Activated CD8-positive, alpha-beta memory T cell treated with anti-CD3 and anti-CD28 coated beads for 1 hour (primary cell): ENCODE results near the gene FOXO3.
"Not testable (repeated sequence)": the region's sequence is repeated elsewhere in the genome, so short reads cannot be mapped to it uniquely, and the experiment has no call there.

Source experiments
- DNase-seq, 2 donors: peaks; one replicate each; pipeline ENCODE4 v3.0.0-alpha.2; 2020; ENCODE audit warnings: low read depth in 1 of 2; ENCODE audit errors: extremely low read depth in 1 of 2

FOXO3 gene

DNA sequence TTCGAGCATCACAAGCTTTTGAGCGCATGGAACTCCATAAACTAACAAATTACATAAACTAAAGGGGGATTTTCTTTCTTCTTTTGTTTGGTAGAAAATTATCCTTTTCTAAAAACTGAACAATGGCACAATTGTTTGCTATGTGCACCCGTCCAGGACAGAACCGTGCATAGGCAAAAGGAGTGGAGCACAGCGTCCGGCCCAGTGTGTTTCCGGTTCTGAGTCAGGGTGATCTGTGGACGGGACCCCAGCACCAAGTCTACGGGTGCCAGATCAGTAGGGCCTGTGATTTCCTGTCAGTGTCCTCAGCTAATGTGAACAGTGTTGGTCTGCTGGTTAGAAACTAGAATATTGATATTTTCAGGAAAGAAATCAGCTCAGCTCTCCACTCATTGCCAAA lies 119.6 kb downstream of the FOXO3 start:
- not testable (repeated sequence) for DNase-seq

GRCh38 chr6:108681721-108682120 lies 121.0 kb downstream of the FOXO3 start:
- not testable (repeated sequence) for DNase-seq

DNA sequence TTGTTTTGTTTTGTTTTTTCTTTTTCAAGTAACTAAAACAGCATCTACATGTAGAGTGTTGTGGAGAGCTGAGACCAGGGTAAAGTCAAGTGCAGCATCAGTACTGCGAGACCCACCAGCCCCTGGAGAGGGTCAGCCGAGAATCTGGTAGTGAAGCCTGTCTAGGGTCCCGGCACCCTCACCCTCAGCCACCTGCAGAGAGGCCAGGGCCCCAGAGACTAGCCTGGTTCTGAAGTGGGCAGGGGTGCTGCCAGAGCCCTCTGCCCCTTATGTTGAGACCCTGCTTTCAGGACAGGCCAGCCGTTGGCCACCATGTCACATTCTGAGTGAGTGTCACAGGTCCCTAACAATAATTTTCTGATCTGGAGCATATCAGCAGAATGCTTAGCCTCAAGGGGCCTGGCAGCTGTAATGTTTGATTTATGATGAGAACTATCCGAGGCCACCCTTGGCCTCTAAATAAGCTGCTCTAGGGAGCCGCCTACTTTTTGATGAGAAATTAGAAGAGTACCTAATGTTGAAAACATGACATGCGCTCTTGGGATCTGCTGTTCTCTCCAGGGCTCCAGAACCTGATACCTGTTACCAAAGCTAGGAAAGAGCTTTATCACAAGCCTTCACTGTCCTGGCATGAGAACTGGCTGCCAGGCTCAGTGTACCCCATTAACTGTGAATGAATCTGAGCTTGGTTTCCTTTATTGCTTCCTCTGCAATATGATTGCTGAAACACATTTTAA lies 121.8 kb downstream of the FOXO3 start:
- DNase-seq: not testable (repeated sequence)

DNA sequence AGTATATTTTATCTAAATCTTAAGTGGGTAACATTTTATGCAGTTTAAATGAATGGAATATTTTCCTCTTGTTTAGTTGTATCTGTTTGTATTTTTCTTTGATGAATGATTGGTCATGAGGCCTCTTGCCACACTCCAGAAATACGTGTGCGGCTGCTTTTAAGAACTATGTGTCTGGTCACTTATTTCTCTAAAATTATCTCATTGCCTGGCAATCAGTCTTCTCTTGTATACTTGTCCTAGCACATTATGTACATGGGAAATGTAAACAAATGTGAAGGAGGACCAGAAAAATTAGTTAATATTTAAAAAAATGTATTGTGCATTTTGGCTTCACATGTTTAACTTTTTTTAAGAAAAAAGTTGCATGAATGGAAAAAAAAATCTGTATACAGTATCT lies 123.3 kb downstream of the FOXO3 start:
- DNase-seq: not testable (repeated sequence)

GRCh38 chr6:108684771-108685329 lies 124.1 kb downstream of the FOXO3 start:
- no peak for DNase-seq

GRCh38 chr6:108685970-108686369 lies 125.3 kb downstream of the FOXO3 start:
- DNase-seq: no peak

- DNase-seq: no peak
These were observed 126.2 kb downstream of the FOXO3 start for GRCh38 chr6:108686896-108687295.

DNA sequence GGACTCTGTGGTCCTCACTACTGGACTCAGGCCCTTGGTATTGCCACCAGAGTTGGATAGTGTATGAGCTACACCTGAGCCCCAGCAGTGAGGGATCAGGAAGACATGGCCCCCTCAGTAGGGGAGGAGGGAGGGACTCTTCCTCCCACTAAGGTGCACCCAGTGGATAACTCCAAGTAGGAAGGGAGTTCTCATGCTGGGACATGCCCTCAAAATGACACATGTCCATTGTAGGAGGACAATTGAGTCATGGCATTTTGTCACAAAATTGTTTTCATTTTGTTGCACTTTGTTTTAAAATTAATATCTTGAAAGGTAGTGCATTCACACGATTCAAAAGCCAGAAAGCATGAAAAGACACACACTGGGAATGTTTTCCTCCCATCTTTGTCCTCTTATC lies 127.2 kb downstream of the FOXO3 start:
- DNase-seq: no peak

- no peak for DNase-seq
These were observed 128.8 kb downstream of the FOXO3 start for GRCh38 chr6:108689272-108690161.

DNA sequence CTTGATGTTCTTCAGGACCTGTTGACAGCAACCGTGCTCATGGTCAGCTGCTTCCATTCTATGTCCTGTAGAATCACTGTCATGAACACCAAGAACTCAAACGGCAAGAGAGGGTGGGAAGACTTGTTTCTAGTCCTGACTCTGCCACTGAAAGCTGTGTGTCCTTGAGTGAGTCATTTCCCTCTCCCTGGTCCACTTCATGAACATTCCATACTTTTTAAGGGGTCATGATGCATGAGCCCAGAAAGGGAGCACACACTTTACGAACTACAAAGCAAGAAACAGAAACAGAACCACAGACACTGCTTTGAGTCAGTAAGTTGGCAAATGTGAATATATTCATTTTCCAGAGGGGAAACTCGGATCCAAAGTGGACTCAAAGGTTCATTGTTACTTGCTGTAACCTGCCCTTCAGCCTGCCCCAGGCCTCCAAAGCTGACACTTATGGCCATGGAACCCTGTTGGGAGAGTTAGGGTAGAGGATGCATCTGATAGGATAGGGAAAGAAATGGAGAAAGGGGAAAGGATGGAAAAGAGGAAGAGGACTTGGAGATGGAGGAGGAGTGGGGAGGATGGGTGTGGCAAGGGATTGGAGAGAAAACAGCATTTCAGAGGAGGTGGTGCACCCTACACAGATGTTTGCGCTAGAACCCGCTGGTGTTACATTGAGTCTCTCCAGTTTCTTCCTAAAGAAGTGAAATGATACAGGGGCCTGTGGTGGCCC lies 129.8 kb downstream of the FOXO3 start:
- no peak for DNase-seq

- no peak for DNase-seq
These were observed 132.9 kb downstream of the FOXO3 start for GRCh38 chr6:108693430-108694154.

DNA sequence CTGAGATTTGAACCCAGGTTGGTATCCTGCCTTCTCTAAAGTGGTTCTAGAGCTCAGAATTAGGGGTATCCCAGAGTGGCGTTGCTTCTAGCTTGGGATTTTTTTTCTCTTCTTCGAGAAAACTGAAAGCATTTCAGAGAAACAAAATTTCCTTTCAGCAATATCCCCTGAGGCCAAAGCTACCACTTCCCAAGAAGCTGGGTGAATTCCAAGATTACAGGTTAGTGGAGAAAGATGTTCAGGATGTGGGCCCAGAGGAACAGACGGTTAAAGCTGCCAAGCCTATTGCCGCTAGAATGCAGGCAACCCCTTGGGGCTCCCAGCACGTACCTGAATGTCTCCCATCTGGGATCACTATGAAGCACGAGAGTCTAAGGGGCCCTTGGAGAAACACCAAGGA lies 134.1 kb downstream of the FOXO3 start:
- no peak for DNase-seq

GRCh38 chr6:108697561-108698161 lies 136.9 kb downstream of the FOXO3 start:
- no peak for DNase-seq

DNA sequence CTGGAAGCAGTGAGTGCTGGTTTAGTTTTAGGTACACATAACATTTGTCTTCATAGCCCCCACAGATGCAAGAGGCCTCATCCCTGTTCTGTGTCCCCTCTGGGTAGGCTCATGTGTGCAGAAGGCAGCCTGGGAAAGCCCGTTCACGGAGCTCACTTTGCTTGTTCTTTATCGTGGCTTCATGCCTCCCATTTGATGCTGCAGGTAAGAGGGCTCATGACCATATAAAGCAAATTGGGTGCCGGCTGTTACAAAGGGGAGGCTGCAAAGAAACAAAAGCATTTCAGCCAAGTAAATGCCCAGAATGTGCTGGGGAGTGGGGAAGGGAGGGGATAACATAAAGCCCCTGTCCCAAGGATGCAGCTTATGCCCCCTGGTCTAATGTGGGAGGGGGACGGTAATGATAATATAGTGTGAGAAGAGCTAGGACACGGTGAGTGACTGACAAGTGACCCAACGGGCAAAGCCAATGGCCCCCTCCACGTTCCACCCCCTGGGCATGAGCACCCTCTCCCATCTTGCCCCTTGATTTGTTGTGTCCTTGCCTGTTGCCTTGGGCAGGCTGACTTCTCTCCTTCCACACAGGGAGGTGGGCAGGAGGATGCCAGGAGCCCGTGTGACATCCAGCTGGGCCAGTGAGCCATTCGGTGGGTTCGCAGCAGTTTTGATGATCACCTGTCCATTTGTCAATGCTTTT lies 138.0 kb downstream of the FOXO3 start:
- DNase-seq: no peak

- DNase-seq: no peak
These were observed 138.7 kb downstream of the FOXO3 start for GRCh38 chr6:108699290-108700041.

DNA sequence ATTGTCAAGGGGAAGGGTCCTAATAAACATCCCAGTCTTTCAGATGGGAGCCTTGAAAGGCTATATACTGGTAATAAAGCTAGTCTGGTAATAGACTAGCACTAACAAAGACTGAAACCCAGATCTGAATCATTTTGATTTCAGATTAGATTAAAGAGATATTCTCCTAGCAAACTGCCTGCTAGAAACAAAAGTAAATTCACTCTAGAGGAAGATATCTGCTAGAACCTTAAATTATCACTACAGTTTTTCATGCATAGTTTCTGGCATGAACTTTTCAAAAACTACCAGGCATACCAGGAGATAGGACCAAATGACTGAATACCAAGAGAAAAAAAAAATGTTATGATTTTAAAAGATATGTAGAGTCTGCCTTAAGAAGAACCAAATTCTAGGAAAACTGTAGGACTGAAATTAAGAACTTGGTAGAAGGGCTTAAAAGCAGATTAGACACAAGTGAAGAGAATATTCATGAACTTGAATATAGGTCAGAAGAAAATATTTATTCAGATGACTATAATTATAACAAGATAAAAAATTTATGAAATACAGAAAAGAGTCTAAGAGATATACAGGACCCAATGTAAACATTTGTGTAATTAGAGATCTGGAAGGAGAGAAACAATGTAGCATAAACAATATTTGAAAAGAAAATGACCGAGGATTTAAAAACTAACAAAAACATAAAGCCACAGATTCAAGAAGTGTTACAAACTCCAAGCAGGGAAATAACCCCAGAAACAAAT lies 141.6 kb downstream of the FOXO3 start:
- DNase-seq: no peak

GRCh38 chr6:108706649-108707048 lies 145.9 kb downstream of the FOXO3 start:
- DNase-seq: no peak
